ENCODE results near the gene ARHGAP15.

Gene ARHGAP15

DNA sequence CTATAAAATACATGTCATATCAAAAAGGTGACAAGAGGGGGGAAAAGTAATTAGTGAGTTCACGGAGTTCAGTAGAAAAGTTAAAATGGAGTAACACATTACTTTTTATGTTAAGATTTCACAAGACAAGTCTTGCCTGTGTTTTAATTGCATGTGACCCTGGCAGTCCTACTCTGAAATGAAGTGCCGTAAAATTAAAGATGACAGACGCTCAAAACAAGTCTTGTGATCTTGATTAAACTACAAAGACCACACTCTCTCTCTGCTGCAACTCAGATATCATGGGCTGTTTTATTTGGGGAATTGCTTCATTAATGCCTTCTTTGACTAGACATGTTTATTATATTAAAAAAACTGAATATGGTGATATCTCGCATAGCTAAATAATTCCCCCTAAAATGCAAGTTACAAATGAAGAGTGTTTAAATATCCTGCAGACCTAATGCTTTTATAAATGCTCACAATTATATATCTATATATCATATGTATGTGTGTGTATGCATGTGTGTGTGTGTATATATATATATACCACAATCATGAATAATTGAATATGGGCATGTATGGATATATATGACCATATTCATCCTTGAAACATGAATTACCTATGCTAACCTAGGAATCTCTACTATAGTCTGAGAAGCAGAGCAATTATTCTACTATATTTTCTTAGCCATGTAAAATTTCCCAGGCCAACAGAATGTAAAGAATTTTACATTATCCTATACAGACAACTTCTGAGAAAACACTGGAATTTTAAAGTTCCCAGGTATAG, 647.5 kb downstream of the ARHGAP15 start:
- no peaks in the 10 kb centered on the region for H3K36me3 Mint-ChIP-seq (ENCODE audit: low read depth)
- no peak overlapping the region for H3K27ac Mint-ChIP-seq
- DNase-seq = no peak
- no peak overlapping the region for H3K4me3 Mint-ChIP-seq
- H3K4me1 Mint-ChIP-seq = peaks cover 6% of the 10 kb centered on the region
- peaks cover 9% of the 10 kb centered on the region for H3K27me3 Mint-ChIP-seq (ENCODE audit: low read depth, poor library complexity)
- TF ChIP-seq CTCF (IDR thresholded peaks at IDR 0.05) = no peak
- no peaks in the 10 kb centered on the region for H3K9me3 Mint-ChIP-seq

DNA sequence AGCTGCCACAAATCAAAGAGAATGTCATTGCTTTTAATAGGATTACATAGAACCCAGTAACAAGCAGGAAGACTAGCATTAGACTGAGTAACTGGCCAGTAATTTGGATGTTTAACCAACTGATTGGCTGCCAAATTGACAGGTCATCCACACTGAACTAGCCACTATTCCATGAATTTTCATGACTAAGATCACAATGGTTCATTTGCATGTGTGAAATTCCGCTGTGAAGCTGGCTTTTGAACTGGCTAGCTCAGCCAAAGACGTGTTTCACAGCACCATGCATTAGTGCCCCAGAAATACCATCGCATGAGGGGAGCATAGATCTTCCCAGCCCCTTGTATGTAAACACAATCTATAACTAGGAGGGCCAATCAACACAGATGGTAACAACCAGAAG, 649.8 kb downstream of the ARHGAP15 start:
- no peaks in the 10 kb centered on the region for H3K36me3 Mint-ChIP-seq (ENCODE audit: low read depth)
- H3K27ac Mint-ChIP-seq = no peak overlapping the region
- H3K4me3 Mint-ChIP-seq = no peak overlapping the region
- no peak for DNase-seq
- peaks cover 9% of the 10 kb centered on the region for H3K27me3 Mint-ChIP-seq (ENCODE audit: low read depth, poor library complexity)
- H3K9me3 Mint-ChIP-seq = no peaks in the 10 kb centered on the region
- peaks cover 6% of the 10 kb centered on the region for H3K4me1 Mint-ChIP-seq
- TF ChIP-seq CTCF (IDR thresholded peaks at IDR 0.05) = no peak

DNA sequence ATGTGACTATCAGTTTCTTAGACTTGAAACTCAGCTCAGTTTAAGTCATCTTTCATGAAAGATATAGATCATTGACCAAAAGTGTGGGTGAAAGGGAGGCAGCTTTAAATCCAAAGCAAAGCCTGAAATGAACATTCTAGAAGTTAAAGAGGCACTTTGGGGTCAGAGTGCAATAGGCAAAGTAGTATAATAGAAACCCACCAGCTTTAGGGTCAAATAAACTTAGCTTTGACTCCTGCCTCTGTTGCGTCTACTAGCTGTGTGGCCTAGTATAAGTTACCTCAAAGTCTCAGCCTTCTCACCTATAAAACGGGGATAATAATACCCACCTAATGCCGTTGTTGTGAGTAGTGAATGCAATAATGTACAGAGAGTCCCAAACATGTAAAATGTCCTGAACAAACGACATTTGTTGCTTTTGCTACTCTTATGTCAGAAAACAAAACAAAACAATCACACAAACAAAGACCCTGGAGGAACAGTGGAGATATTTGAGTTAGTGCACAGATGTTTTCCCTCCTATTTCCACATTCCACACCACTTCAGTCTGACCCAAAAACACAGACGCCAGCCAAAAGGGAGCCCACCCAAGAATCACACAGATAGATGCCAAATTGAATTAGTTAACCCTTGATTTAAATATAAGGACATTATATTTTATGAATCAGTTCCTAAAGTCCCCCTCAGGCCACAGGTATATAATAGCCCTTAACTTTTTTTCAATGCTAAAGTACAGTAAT, 657.0 kb downstream of the ARHGAP15 start:
- H3K4me3 Mint-ChIP-seq = no peak overlapping the region
- no peak for DNase-seq
- TF ChIP-seq CTCF (IDR thresholded peaks at IDR 0.05) = no peak
- no peak overlapping the region for H3K27ac Mint-ChIP-seq
- H3K36me3 Mint-ChIP-seq (ENCODE audit: low read depth) = no peaks in the 10 kb centered on the region
- H3K27me3 Mint-ChIP-seq (ENCODE audit: low read depth, poor library complexity) = peaks cover 3% of the 10 kb centered on the region
- H3K4me1 Mint-ChIP-seq = no peaks in the 10 kb centered on the region
- H3K9me3 Mint-ChIP-seq = no peaks in the 10 kb centered on the region

- H3K27ac Mint-ChIP-seq = no peak overlapping the region
- no peak overlapping the region for H3K4me3 Mint-ChIP-seq
- peaks cover 3% of the 10 kb centered on the region for H3K27me3 Mint-ChIP-seq (ENCODE audit: low read depth, poor library complexity)
- no peaks in the 10 kb centered on the region for H3K4me1 Mint-ChIP-seq
- no peak for TF ChIP-seq CTCF (IDR thresholded peaks at IDR 0.05)
- no peaks in the 10 kb centered on the region for H3K36me3 Mint-ChIP-seq (ENCODE audit: low read depth)
- DNase-seq = no peak
- no peaks in the 10 kb centered on the region for H3K9me3 Mint-ChIP-seq
Measured at GRCh38 chr2:143787674-143788073, 658.5 kb downstream of the ARHGAP15 start.

DNA sequence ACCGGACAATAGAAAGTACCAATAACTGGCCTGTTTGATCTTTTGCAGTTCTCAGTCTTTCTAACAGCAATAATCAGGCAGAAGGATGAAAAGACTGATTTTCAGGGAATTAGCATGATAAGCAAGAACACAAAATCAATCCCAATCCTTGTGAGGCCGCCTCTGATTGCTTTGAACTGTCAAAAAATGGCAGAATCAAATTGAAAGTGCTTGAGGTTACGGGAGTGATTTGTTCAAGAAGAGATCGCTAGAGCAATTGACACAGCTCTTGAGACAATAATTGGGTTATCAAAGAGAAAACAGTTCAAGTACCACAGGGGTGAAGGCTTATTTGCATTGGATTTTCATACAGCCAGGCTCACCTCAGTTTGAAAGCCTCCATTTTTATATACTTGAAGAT, 663.4 kb downstream of the ARHGAP15 start:
- Mint-ChIP-seq H3K4me1 (no peaks in the 10 kb centered on the region), H3K4me3 (no peak overlapping the region), H3K27me3 (ENCODE audit: low read depth, poor library complexity) (no peaks in the 10 kb centered on the region), H3K9me3 (no peaks in the 10 kb centered on the region), H3K27ac (no peak overlapping the region), H3K36me3 (ENCODE audit: low read depth) (no peaks in the 10 kb centered on the region)
- TF ChIP-seq CTCF (IDR thresholded peaks at IDR 0.05) = no peak
- no peak for DNase-seq
